ENCODE measurements around the gene CMSS1. TPM values are rescaled to one million over a fixed set of nuclear protein-coding genes. Genes with fewer than 3 reads are reported as not detected.

The CMSS1 gene
- total and polyA plus RNA-seq, 4 donors = 3.8 to 19.5 (median 7.5) TPM

DNA sequence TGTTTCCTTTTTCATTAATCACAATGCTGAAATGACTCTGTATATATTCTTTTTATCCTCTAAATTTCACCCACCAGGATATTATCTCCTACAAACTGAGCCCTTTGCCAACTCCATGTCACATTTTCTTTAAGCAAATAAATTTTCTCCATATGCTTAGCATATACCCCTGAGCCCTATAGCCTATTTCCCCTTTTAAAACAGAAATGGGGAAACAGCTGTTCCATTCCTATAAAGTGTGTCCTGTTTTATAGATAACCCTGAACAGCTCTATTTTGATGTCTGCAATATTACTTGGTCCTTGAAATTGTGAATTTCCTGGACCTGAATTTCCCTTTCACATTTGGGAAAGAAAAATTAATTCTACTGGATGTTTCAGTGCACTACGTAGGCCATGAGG, 312.3 kb downstream of the CMSS1 start (continued):
- TF ChIP-seq NR2F2 (IDR thresholded peaks at IDR 0.05) (no peak), GABPA (IDR thresholded peaks at IDR 0.05 in 1 of 2, conservative IDR thresholded peaks at IDR 0.05 in 1 of 2) (no peak)
- TF ChIP-seq, protein P1, sequence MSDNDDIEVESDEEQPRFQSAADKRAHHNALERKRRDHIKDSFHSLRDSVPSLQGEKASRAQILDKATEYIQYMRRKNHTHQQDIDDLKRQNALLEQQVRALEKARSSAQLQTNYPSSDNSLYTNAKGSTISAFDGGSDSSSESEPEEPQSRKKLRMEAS (IDR thresholded peaks at IDR 0.05) = no peak

DNA sequence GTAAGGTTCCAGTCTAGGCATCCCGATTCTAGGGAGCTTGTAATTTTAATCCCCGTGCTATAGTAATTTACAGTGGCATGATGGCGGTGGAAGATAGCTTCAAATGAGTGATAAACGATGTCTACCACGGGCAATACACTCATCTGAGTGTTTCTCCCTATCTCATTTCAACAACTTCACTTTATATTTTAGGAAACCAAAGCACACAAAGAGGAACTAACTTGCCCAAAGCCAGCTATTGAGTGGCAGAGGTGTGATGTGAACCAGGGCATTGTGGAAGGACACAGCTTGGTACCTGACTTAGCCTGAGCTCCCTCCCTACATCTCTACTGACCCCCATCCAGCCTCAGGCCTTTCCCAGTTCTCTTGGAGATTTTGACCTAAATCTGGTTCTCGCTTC, 313.6 kb downstream of the CMSS1 start:
- H3K36me3 ChIP-seq (ENCODE audit: control insufficient read depth in 4 of 4, insufficient read depth in 3 of 4, low read depth in 1 of 4, low read length in 3 of 4) = no peaks in the 10 kb centered on the region
- H3K9me3 ChIP-seq (ENCODE audit: control insufficient read depth in 4 of 4, low read length in 3 of 4) = no peaks in the 10 kb centered on the region
- no peak overlapping the region for H3K27ac ChIP-seq (ENCODE audit: low read depth in 1 of 2, low read length in 2 of 2)
- H3K4me1 ChIP-seq (ENCODE audit: control insufficient read depth in 4 of 4, insufficient read depth in 4 of 4, low read length in 3 of 4) = no peaks in the 10 kb centered on the region
- 87% methylated on average over 6 of the region's 6 CpGs for WGBS
- H3K9ac ChIP-seq (ENCODE audit: low read depth in 1 of 2, low read length in 2 of 2) = no peak overlapping the region
- no peak for DNase-seq (ENCODE audit: low spot score)
- TF ChIP-seq, protein P2, sequence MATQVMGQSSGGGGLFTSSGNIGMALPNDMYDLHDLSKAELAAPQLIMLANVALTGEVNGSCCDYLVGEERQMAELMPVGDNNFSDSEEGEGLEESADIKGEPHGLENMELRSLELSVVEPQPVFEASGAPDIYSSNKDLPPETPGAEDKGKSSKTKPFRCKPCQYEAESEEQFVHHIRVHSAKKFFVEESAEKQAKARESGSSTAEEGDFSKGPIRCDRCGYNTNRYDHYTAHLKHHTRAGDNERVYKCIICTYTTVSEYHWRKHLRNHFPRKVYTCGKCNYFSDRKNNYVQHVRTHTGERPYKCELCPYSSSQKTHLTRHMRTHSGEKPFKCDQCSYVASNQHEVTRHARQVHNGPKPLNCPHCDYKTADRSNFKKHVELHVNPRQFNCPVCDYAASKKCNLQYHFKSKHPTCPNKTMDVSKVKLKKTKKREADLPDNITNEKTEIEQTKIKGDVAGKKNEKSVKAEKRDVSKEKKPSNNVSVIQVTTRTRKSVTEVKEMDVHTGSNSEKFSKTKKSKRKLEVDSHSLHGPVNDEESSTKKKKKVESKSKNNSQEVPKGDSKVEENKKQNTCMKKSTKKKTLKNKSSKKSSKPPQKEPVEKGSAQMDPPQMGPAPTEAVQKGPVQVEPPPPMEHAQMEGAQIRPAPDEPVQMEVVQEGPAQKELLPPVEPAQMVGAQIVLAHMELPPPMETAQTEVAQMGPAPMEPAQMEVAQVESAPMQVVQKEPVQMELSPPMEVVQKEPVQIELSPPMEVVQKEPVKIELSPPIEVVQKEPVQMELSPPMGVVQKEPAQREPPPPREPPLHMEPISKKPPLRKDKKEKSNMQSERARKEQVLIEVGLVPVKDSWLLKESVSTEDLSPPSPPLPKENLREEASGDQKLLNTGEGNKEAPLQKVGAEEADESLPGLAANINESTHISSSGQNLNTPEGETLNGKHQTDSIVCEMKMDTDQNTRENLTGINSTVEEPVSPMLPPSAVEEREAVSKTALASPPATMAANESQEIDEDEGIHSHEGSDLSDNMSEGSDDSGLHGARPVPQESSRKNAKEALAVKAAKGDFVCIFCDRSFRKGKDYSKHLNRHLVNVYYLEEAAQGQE (IDR thresholded peaks at IDR 0.05) = no peak
- TF ChIP-seq RAD21 (IDR thresholded peaks at IDR 0.05) (no peak), HNF4A (conservative IDR thresholded peaks at IDR 0.05) (no peak), YY1 (IDR thresholded peaks at IDR 0.05) (no peak), GABPA (IDR thresholded peaks at IDR 0.05 in 1 of 2, conservative IDR thresholded peaks at IDR 0.05 in 1 of 2) (no peak), SP1 (IDR thresholded peaks at IDR 0.05) (no peak), JUND (IDR thresholded peaks at IDR 0.05) (no peak)
- TF ChIP-seq, protein P3, sequence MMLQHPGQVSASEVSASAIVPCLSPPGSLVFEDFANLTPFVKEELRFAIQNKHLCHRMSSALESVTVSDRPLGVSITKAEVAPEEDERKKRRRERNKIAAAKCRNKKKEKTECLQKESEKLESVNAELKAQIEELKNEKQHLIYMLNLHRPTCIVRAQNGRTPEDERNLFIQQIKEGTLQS (IDR thresholded peaks at IDR 0.05) = no peak
- TF ChIP-seq, protein P4, sequence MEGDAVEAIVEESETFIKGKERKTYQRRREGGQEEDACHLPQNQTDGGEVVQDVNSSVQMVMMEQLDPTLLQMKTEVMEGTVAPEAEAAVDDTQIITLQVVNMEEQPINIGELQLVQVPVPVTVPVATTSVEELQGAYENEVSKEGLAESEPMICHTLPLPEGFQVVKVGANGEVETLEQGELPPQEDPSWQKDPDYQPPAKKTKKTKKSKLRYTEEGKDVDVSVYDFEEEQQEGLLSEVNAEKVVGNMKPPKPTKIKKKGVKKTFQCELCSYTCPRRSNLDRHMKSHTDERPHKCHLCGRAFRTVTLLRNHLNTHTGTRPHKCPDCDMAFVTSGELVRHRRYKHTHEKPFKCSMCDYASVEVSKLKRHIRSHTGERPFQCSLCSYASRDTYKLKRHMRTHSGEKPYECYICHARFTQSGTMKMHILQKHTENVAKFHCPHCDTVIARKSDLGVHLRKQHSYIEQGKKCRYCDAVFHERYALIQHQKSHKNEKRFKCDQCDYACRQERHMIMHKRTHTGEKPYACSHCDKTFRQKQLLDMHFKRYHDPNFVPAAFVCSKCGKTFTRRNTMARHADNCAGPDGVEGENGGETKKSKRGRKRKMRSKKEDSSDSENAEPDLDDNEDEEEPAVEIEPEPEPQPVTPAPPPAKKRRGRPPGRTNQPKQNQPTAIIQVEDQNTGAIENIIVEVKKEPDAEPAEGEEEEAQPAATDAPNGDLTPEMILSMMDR (IDR thresholded peaks at IDR 0.05; ENCODE audit: low read depth, low read length, missing input control) = no peak
- TF ChIP-seq, protein P5, sequence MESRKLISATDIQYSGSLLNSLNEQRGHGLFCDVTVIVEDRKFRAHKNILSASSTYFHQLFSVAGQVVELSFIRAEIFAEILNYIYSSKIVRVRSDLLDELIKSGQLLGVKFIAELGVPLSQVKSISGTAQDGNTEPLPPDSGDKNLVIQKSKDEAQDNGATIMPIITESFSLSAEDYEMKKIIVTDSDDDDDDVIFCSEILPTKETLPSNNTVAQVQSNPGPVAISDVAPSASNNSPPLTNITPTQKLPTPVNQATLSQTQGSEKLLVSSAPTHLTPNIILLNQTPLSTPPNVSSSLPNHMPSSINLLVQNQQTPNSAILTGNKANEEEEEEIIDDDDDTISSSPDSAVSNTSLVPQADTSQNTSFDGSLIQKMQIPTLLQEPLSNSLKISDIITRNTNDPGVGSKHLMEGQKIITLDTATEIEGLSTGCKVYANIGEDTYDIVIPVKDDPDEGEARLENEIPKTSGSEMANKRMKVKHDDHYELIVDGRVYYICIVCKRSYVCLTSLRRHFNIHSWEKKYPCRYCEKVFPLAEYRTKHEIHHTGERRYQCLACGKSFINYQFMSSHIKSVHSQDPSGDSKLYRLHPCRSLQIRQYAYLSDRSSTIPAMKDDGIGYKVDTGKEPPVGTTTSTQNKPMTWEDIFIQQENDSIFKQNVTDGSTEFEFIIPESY (IDR thresholded peaks at IDR 0.05) = no peak
- H3K4me3 ChIP-seq (ENCODE audit: low read depth in 1 of 3, low read length in 3 of 3) = no peak overlapping the region
- H3K27me3 ChIP-seq (ENCODE audit: control insufficient read depth in 4 of 4, insufficient read depth in 4 of 4, low read length in 3 of 4) = no peaks in the 10 kb centered on the region

DNA sequence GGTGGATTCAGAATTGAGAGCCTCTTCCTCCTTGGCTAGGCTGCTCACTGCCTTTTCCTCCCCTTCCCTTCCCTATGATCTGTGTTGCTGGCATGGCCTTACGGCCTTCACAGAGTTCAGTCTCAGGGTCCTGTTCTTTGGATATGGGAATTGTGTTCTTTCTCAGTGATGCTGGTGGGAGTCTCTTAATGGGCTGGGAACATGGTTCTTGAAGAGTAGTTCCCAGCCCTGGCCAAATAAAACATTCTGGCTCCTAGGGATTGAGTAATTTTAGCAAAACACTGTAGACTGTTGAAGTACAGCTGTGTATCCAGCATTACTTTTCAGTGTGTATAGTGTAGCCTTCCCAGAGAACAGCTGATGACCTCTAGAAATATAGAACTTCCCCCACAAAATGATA, 319.3 kb downstream of the CMSS1 start:
- H3K4me1 ChIP-seq (ENCODE audit: control insufficient read depth in 4 of 4, insufficient read depth in 4 of 4, low read length in 3 of 4) = no peaks in the 10 kb centered on the region
- DNase-seq (ENCODE audit: low spot score) = no peak
- H3K36me3 ChIP-seq (ENCODE audit: control insufficient read depth in 4 of 4, insufficient read depth in 3 of 4, low read depth in 1 of 4, low read length in 3 of 4) = no peaks in the 10 kb centered on the region
- no peak overlapping the region for H3K9ac ChIP-seq (ENCODE audit: low read depth in 1 of 2, low read length in 2 of 2)
- H3K27ac ChIP-seq (ENCODE audit: low read depth in 1 of 2, low read length in 2 of 2) = no peak overlapping the region
- 89% methylated on average over 1 of the region's 1 CpG for WGBS
- H3K4me3 ChIP-seq (ENCODE audit: low read depth in 1 of 3, low read length in 3 of 3) = no peak overlapping the region
- peak; percentile 29 for TF ChIP-seq NR2F2 (IDR thresholded peaks at IDR 0.05)
- no peak for TF ChIP-seq SP1 (IDR thresholded peaks at IDR 0.05)
- no peaks in the 10 kb centered on the region for H3K27me3 ChIP-seq (ENCODE audit: control insufficient read depth in 4 of 4, insufficient read depth in 4 of 4, low read length in 3 of 4)
- H3K9me3 ChIP-seq (ENCODE audit: control insufficient read depth in 4 of 4, low read length in 3 of 4) = no peaks in the 10 kb centered on the region
